ENCODE data around the gene RERE.

DNA sequence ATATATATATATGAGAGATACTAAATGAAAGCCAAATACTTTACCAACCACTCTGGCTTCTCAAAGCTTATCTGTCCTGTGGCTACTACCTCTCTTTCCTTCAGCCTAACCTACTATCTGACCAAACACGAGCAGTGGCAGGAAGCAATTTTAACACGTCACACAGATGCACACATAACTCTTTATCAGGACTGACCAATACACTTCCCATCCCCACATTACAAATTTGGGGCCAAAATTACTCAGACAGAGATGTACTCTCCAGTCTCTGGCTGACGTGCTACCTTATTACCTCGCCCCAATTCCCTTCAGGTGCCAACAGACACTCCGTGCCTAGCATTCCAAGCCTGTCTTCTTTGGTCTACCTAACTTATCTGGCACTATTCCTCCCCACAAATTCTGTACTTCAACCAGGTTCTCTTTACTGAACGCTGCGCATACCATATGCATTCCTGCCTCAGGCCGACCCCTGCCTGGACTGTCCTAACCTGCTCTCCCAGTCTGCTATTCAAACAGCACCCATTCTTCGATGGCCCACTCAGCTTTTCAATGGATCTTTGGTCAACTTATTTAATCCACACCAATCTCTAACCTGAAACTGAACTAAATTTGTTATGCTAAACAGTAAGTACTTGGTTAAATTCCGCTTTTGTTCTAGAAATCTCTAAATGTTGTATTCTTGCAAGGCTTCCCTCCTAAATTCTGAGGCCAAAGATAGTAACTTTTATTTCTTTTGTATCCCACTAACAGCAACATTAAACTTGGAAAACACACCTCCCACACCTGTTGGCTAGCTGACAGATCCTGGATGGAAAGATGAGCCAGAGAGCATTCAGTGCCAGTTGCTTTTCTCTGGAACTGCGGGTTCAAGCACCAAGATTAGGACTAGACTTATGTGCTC, 27.9 kb downstream of the RERE start:
- TF ChIP-seq CTCF (IDR thresholded peaks at IDR 0.05) (no peak), POLR2AphosphoS5 (IDR thresholded peaks at IDR 0.05; ENCODE audit: low read depth, low read length) (no peak)

Measured in Panc1 (cell line).